GM18909 (cell line): ENCODE results near the gene CERS1.

Experiments used
- ATAC-seq: cut with Tn5 transposase; IDR thresholded peaks from one replicate; pipeline ENCODE4 v1.9.1; 2021; ENCODE audit warnings: mild to moderate bottlenecking; ENCODE audit not compliant: unreplicated experiment, poor library complexity

Gene CERS1

GRCh38 chr19:18899624-18900560, 3.9 kb upstream of the CERS1 start:
- ATAC-seq: no peak

- no peak for ATAC-seq
Observed at GRCh38 chr19:18898607-18899408, 2.9 kb upstream of the CERS1 start.

- ATAC-seq: no peak
Observed at GRCh38 chr19:18898081-18898606, 2.2 kb upstream of the CERS1 start.

GRCh38 chr19:18897094-18898029, 1.4 kb upstream of the CERS1 start:
- no peak for ATAC-seq

GRCh38 chr19:18896421-18896841, 473 bp upstream of the CERS1 start:
- no peak for ATAC-seq

- no peak for ATAC-seq
Observed at GRCh38 chr19:18895038-18895823, 727 bp downstream of the CERS1 start.

- ATAC-seq: no peak
Observed at GRCh38 chr19:18894254-18895037, 1.5 kb downstream of the CERS1 start.

- ATAC-seq: no peak
Observed at GRCh38 chr19:18893587-18894253, 2.2 kb downstream of the CERS1 start.

GRCh38 chr19:18889949-18890745, 5.8 kb downstream of the CERS1 start:
- ATAC-seq: no peak

GRCh38 chr19:18886972-18887371, 9.0 kb downstream of the CERS1 start:
- ATAC-seq: no peak

GRCh38 chr19:18883526-18884304, 12.2 kb downstream of the CERS1 start:
- ATAC-seq: no peak

- no peak for ATAC-seq
Observed at GRCh38 chr19:18881491-18881890, 14.5 kb downstream of the CERS1 start.

- ATAC-seq: no peak
Observed at GRCh38 chr19:18879579-18880373, 16.2 kb downstream of the CERS1 start.

GRCh38 chr19:18878858-18879578, 16.9 kb downstream of the CERS1 start:
- no peak for ATAC-seq
